HL-60 (cell line): ENCODE results near the gene BCL2L1.

Source experiments
- POLR2AphosphoS5 ChIP-seq: IDR thresholded peaks from 2 replicates; pipeline ENCODE4 v1.6.1; 2012; ENCODE audit warnings: low read depth
- TF ChIP-seq, protein P1 (sequence below): IDR thresholded peaks from one replicate; pipeline ENCODE4 v1.5.1; 2011; ENCODE audit warnings: low read length, control low read depth, inconsistent platforms; ENCODE audit not compliant: insufficient read depth
- TF ChIP-seq, protein P2 (sequence below): IDR thresholded peaks from 2 replicates; pipeline ENCODE4 v1.6.1; 2012; ENCODE audit warnings: low read depth; ENCODE audit not compliant: insufficient replicate concordance

DNA sequence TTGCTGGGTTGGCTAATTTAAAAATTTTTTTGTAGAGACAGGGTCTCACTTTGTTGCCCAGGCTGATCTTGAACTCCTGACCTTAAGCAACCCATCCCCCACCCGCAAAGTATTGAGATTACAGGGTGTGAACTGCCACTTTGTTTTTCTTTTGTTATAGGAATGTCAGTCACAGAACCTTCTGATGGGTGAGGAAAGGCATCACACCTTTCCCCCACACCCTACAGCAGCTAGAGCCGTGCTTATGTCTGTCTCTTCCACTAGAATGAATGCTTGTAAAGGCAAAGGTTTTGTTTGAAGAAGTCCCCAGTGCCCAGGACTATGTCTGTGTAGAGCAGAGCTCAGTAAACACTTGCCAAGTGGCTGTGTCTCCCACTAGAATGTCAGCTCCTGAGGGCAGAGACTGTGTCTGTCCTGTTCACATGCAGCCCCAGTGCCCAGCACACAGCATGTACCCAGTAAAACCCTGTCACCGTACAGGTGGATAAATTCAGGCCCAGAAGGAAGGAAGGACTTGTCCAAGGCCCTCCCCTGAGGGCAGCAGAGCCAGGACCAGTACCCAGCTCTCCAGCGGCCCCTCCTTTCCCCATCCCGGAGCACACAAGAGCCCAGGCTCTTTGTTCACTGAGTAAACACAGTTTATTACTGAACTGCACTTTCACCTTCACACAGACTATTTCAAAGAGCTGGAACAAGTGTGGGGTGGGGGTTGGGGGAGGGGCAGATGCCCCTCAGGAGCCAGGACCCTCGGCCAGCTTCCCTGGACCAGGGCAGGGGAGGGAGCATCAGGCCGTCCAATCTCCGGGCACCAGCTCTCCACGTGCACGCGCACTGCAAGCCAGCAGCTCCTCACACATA is 58.6 kb downstream of the BCL2L1 start:
- TF ChIP-seq, protein P1, sequence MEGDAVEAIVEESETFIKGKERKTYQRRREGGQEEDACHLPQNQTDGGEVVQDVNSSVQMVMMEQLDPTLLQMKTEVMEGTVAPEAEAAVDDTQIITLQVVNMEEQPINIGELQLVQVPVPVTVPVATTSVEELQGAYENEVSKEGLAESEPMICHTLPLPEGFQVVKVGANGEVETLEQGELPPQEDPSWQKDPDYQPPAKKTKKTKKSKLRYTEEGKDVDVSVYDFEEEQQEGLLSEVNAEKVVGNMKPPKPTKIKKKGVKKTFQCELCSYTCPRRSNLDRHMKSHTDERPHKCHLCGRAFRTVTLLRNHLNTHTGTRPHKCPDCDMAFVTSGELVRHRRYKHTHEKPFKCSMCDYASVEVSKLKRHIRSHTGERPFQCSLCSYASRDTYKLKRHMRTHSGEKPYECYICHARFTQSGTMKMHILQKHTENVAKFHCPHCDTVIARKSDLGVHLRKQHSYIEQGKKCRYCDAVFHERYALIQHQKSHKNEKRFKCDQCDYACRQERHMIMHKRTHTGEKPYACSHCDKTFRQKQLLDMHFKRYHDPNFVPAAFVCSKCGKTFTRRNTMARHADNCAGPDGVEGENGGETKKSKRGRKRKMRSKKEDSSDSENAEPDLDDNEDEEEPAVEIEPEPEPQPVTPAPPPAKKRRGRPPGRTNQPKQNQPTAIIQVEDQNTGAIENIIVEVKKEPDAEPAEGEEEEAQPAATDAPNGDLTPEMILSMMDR: no peak
- TF ChIP-seq POLR2AphosphoS5: no peak
- TF ChIP-seq, protein P2, sequence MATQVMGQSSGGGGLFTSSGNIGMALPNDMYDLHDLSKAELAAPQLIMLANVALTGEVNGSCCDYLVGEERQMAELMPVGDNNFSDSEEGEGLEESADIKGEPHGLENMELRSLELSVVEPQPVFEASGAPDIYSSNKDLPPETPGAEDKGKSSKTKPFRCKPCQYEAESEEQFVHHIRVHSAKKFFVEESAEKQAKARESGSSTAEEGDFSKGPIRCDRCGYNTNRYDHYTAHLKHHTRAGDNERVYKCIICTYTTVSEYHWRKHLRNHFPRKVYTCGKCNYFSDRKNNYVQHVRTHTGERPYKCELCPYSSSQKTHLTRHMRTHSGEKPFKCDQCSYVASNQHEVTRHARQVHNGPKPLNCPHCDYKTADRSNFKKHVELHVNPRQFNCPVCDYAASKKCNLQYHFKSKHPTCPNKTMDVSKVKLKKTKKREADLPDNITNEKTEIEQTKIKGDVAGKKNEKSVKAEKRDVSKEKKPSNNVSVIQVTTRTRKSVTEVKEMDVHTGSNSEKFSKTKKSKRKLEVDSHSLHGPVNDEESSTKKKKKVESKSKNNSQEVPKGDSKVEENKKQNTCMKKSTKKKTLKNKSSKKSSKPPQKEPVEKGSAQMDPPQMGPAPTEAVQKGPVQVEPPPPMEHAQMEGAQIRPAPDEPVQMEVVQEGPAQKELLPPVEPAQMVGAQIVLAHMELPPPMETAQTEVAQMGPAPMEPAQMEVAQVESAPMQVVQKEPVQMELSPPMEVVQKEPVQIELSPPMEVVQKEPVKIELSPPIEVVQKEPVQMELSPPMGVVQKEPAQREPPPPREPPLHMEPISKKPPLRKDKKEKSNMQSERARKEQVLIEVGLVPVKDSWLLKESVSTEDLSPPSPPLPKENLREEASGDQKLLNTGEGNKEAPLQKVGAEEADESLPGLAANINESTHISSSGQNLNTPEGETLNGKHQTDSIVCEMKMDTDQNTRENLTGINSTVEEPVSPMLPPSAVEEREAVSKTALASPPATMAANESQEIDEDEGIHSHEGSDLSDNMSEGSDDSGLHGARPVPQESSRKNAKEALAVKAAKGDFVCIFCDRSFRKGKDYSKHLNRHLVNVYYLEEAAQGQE: no peak
